NCI-H1694 (cell line): ENCODE data around the gene WDR1.

Source experiments
- DNase-seq: peaks from one replicate; lab custom pipeline; 2025; lab: John Stamatoyannopoulos, UW

The WDR1 gene

GRCh38 chr4:10069075-10069642, 47.4 kb downstream of the WDR1 start:
- no peak for DNase-seq

- no peak for DNase-seq
Measured at GRCh38 chr4:10066670-10067651, 49.6 kb downstream of the WDR1 start.

DNA sequence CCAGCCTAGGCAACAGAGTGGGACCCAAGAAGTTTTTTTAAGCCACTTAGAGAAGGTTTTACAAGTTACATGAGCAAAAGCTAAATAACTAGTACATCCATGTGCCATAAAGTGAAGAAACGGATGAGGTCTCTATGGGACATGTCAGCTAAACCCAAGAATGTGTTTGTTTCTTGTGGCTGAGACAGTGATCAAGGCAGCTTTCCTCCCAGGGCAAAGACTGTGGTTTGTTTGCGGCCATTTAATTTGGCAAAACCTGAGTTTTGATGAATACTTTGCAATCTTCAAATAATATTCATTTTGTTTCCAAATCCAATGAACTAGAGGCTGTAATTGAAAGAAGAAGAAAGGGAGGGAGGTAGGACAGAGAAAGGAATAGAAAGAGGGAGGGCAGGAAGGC, 50.4 kb downstream of the WDR1 start:
- no peak for DNase-seq

DNA sequence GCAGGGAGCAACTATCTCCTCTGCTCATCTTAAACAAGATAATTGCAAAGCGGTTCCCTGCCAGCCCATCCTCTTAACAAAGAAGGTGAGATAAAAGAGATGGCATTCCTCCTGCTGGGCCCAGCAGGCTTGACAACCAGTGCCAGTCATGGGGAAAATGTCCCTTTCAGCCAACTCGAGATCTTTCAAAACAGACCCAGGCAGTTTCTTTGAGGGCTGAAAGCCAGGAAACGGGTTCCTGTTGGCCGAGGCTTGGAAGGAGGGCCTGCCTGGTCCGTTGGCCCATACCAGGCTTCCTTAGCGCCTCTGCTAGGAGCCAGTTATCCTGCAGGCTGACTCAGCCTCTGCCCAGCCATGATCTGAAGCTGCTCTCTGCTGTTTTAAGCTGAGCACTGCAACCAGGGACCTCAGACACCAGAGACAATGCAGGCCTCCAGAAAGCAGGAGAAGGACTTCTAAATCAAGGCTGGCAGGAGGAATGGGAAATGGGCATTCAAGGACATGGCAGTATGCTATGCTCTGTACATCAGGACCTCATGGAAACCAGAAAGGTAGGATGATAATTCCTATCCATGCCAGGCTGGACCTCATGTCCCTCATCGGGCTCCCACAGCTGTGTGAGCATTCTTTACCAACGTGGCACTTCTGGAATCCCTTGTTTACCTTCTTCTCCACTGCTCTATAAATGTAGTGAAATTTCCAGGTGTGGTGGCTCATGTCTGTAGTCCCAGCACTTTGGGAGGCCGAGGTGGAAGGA, 52.9 kb downstream of the WDR1 start:
- DNase-seq: no peak

DNA sequence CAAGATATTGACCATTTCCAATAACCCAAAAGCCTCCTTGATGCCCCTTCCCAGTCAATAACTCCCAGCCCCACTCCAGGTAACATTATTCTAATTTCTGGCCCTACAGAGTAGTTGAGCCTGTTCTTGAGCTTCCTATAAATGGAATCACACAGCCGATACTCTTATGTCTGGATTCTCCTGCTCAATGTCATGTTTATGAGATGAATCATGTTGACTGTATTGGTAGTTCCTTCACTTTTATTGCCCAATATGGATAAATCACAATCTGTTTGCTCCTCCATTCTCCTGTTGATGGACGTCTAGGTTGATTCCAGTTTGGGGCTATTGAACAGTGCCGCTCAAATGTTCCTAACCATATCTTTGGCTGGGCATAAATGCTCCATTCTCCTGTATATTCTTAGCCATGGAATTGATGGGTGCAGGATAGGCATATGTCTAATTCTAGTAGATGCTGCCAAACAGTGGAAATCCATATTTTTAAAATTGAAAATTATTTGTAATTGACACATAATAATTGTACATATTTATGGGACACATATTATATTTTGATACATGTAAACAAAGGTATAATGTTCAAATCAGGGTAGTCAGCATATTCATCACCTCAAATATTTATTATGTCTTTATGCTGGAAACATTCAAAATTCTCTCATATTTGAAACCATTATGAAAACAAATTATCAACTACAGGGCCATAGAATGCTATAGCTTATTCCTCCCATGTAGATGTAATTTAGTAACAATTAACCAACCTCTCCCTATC, 54.8 kb downstream of the WDR1 start:
- DNase-seq: no peak

- no peak for DNase-seq
Measured at GRCh38 chr4:10058371-10058770, 58.2 kb downstream of the WDR1 start.

DNA sequence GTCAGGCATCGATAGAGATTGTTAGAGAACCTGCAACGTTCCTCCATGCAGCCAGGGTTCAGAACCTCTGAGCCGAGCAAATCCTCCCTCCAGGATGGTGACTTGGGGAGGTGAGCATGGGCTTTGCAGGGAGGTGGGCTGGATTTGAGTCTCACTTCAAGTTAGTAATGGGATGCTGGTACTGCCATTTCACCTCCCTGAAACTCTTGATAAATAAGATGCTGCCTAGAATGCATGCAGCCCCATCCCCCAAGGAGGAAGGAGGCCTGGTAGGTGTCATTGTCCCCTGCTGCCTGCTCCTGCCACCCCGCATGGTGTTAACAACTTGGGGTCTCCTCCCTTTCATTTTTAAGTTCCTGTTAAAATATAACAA, 59.6 kb downstream of the WDR1 start:
- no peak for DNase-seq

- no peak for DNase-seq
Measured at GRCh38 chr4:10056334-10057022, 60.1 kb downstream of the WDR1 start.

DNA sequence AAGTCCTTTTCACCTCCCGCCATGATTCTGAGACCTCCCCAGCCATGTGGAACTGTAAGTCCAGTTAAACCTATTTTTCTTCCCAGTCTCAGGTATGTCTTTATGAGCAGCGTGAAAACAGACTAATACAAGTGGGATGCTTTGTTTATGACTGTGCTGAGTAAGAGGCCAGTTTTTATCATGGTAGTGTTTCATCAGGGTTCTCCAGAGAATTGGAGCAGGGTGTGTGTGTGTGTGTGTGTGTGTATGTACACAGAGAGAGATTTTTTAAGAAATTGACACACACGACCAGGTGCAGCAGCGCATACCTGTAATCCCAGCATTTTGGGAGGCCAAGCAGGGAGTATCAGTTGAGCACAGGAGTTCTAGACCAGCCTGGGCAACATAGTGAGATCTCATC, 60.7 kb downstream of the WDR1 start:
- no peak for DNase-seq

- DNase-seq: no peak
Measured at GRCh38 chr4:10054571-10055041, 62.0 kb downstream of the WDR1 start.

DNA sequence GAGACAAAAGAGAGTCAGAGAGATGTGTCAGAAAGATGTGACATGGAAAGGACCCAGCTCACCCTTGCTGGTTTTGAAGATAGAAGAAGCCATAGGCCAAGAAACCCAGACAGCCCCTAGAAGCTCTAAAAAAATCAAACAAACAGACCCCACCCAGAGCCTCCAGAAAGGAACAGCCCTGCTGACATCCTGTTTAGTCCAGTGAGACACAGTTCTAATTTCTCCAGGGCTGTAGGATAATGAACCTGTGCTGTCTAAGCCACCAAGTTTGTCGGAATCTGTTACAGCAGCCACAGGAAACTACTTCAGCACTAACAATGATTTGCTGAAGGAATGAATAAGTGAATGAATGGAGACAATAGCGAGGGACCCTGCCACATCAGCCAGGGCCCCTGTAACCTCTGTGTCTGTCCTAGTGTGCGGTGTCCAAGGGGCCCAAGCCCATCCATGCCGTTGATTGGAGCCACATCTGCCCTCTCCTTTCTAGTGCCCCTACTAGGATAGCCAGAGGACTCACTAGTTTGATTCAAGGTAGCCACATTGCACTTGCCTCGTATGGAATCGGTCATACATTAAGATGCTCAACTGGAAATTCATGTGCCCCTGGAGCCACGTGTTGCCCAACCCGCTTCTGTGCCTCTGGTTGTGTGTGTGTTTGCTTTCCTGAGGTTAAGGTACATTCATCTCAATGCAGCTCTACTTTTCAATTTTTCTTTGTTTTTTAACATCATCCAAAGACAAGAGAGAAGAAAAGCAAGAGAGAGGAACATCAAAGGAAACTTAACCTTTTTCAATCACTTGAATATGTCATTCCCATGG, 62.8 kb downstream of the WDR1 start:
- DNase-seq: no peak

DNA sequence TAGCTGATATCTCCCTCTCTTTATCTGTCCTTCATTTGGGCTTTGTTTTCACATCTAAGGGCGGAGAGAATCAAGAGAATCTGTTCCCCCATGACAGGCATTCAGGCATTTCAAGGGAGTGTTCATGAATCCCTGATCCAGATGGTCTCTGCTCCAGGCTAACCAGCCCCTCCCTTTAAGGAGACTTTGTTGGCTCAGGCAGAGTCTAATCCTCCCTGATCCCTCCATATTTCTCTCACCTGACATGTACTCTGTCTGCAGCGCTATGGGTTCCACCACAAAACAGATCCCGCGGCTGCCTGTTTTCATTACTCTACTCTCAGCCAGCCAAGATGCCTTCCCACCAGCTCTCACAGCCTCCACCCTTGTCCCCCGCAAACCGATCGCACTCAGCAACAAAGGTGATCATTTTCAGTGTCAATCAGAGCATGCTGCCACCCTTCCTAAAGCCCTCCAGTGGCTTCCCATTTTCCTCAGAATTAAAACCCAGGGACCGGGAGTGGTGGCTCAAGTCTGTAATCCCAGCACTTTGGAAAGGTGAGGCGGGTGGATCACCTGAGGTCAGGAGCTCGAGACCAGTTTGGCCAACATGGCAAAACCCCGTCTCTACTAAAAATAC, 65.0 kb downstream of the WDR1 start:
- DNase-seq: no peak

DNA sequence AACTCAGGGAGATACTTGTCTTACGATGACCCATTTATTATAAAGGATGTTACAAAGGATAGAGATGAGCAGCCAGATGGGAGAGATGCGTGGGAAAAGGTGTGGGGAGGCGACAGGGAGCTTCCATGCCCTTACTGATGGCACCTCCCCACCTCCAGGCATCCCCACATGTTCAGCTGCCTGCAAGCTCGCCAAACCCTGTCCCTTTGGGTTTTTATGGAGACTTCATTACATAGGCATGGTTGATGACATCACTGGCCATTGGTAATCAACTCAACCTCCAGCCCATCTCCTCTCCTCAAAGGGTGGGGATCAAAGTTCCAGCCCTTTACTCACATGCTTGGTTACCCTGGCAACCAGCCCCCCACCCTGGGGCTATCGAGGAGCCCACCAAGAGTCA, 65.9 kb downstream of the WDR1 start:
- DNase-seq: no peak

GRCh38 chr4:10050261-10050661, 66.3 kb downstream of the WDR1 start:
- DNase-seq: no peak

GRCh38 chr4:10048941-10049697, 67.5 kb downstream of the WDR1 start:
- DNase-seq: no peak

DNA sequence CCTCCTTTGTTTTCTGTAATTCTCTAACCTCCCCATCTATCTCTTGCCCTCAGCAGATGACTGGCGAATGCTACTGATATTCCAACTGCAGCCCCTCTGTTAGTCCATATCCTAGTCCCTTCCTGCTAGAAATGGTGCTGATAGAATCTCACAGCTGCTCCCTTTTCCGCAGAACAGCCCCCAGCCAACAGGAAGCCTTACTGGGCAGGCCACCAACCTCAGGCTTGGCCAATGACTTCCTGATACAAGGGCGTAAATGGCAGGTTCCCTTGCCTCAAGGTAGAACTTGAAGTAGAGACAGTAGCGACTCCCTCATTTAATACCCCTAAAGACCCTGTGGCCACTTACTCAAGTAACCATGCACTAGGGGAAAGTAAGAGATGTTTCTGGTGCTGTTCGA, 68.6 kb downstream of the WDR1 start:
- no peak for DNase-seq

- DNase-seq: no peak
Measured at GRCh38 chr4:10046471-10046870, 70.1 kb downstream of the WDR1 start.

- DNase-seq: no peak
Measured at GRCh38 chr4:10045481-10045880, 71.1 kb downstream of the WDR1 start.

GRCh38 chr4:10041036-10041435, 75.6 kb downstream of the WDR1 start:
- DNase-seq: no peak
